Measurements from ENCODE around the gene NHP2.

The NHP2 gene

DNA sequence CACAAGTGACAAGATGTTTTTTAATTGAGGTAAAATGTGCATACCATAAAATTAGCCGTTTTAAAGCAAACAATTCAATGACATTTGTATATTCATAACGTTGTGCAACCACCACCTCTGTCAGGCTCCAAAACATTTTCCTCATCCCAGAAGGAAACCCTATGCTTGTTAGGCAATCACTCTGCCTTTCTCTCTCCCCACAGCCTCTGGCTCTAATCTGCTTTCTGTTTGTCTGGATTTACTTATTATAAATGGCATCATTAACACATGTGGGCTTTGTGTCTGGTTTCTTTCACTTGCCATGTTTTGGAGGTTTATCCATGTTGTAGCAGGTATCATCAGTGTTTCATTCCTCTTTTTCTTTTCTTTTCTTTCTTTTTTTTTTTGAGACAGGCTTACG is 41.8 kb downstream of the NHP2 start:
- no peak overlapping the region for H3K4me3 ChIP-seq (ENCODE audit: control insufficient read depth, low read depth, low read length)
- peak; percentile 68 for DNase-seq (ENCODE audit: low read depth)
- TF ChIP-seq, protein P1, sequence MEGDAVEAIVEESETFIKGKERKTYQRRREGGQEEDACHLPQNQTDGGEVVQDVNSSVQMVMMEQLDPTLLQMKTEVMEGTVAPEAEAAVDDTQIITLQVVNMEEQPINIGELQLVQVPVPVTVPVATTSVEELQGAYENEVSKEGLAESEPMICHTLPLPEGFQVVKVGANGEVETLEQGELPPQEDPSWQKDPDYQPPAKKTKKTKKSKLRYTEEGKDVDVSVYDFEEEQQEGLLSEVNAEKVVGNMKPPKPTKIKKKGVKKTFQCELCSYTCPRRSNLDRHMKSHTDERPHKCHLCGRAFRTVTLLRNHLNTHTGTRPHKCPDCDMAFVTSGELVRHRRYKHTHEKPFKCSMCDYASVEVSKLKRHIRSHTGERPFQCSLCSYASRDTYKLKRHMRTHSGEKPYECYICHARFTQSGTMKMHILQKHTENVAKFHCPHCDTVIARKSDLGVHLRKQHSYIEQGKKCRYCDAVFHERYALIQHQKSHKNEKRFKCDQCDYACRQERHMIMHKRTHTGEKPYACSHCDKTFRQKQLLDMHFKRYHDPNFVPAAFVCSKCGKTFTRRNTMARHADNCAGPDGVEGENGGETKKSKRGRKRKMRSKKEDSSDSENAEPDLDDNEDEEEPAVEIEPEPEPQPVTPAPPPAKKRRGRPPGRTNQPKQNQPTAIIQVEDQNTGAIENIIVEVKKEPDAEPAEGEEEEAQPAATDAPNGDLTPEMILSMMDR (conservative IDR thresholded peaks at IDR 0.05; ENCODE audit: control insufficient read depth, insufficient read depth, low read depth, low read length): no peak

GRCh38 chr5:178110511-178110910 is 43.2 kb downstream of the NHP2 start:
- TF ChIP-seq, protein P1 (conservative IDR thresholded peaks at IDR 0.05; ENCODE audit: control insufficient read depth, insufficient read depth, low read depth, low read length): no peak

DNA sequence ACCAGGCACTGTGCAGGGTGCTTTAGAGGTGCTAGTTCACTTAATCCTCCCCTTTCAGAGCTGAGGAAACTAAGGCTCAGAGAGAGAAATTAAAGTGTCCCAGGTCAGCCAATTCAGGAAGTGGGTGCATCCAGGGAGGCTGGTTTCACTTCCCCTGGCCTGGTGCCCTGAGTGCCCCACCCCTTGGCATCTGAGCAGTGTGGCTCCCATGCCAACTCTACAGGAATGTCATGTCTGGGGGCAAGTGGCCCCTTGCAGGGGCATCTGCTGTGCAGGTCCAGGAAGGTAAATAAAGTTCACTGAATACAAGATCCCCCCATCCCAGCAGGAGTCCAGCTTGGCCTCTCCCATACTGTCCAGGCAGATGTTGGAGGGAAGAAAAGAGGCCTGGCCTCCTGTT is 44.7 kb downstream of the NHP2 start:
- H3K4me3 ChIP-seq (ENCODE audit: control insufficient read depth, low read depth, low read length): no peak overlapping the region
- TF ChIP-seq, protein P1 (conservative IDR thresholded peaks at IDR 0.05; ENCODE audit: control insufficient read depth, insufficient read depth, low read depth, low read length): no peak
- no peak for DNase-seq (ENCODE audit: low read depth)

More at GRCh38 chr5:178110511-178110910, 43.2 kb downstream of the NHP2 start:
- no peak for DNase-seq (ENCODE audit: low read depth)
- no peak overlapping the region for H3K4me3 ChIP-seq (ENCODE audit: control insufficient read depth, low read depth, low read length)

- no peak for DNase-seq (ENCODE audit: low read depth)
- no peak overlapping the region for H3K4me3 ChIP-seq (ENCODE audit: control insufficient read depth, low read depth, low read length)
- TF ChIP-seq, protein P1 (conservative IDR thresholded peaks at IDR 0.05; ENCODE audit: control insufficient read depth, insufficient read depth, low read depth, low read length): no peak
Measured at GRCh38 chr5:178108446-178108845, 45.2 kb downstream of the NHP2 start.

DNA sequence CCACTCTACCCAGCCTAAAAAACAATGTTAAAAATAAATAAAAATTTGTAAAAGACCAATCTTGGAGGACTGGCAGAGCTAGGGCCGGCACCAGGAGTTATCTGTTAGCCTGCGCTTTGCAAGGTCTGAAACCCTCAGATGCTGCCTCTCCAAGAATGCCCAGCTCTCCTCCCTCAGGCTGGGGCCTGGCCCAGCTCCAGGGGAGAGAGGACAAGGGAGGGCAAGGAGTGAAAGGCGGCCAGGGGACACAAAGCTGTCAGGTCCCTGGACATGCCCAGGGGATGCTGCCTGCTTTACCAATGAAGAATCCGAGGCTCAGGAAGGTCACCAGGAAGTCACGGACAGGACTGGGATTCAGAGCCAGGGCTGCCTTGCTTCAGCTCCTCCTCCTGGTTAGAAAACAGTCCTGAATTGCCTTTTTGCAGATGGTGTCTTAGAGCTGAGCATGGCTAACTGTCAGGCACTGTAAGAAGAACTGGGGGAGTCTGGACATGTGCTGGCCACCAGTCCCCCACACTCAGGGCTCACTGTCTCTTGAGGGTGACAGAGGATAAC is 45.9 kb downstream of the NHP2 start:
- no peak for DNase-seq (ENCODE audit: low read depth)
- no peak overlapping the region for H3K4me3 ChIP-seq (ENCODE audit: control insufficient read depth, low read depth, low read length)
- TF ChIP-seq, protein P1 (conservative IDR thresholded peaks at IDR 0.05; ENCODE audit: control insufficient read depth, insufficient read depth, low read depth, low read length): no peak

GRCh38 chr5:178106556-178107239 is 47.0 kb downstream of the NHP2 start:
- TF ChIP-seq, protein P1 (conservative IDR thresholded peaks at IDR 0.05; ENCODE audit: control insufficient read depth, insufficient read depth, low read depth, low read length): no peak
- H3K4me3 ChIP-seq (ENCODE audit: control insufficient read depth, low read depth, low read length): no peak overlapping the region
- no peak for DNase-seq (ENCODE audit: low read depth)

All from fibroblast of mammary gland (primary cell).